CD4-positive, alpha-beta T cell treated with Interferon alpha-2 for 1 hour (primary cell): ENCODE results near the gene STAG1.
"Not testable (repeated sequence)": the region's sequence is repeated elsewhere in the genome, so short reads cannot be mapped to it uniquely, and the experiment has no call there.

ENCODE experiments used
- DNase-seq, 2 donors: peaks; one replicate each; pipeline ENCODE4 v3.0.0-alpha.2; 2020 to 2022

STAG1 gene

GRCh38 chr3:136643380-136643779 is 108.8 kb downstream of the STAG1 start:
- DNase-seq: not testable (repeated sequence)

DNA sequence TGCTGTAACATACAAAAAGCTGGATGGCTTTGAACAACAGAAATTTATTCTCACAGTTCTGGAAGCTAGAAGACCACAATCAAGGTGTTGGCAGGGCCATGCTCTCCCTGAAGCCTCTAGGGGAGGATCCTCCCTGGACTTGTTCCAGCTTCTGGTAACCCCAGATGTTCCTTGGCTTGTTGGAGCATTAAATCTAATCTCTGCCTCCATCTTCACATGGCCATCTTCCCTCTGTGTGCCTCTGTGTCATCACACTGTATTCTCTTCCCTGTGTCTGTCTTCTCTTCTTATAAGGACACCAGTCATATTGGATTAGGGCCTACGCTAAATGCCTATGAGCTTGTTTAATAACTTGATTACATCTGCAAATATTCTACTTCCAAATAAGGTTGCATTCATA is 109.5 kb downstream of the STAG1 start:
- no peak for DNase-seq

DNA sequence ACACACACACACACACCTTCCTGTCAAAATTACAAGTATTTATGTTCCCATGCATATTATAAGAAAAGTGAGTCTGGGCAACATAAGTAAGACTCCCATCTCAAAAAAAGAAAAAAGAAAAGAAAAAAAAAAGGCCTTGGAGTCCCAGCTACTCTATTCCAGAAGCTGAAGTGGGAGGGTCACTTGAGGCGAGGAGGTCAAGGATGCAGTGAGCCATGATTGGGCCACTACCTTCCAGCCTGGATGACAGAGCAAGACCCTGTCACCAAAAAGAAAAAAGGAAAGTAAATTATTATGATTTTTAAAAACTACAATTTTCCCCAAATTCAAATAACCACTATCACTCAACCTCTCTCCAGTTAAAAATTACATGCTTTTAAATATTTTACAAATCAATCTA is 113.1 kb downstream of the STAG1 start:
- no peak for DNase-seq

DNA sequence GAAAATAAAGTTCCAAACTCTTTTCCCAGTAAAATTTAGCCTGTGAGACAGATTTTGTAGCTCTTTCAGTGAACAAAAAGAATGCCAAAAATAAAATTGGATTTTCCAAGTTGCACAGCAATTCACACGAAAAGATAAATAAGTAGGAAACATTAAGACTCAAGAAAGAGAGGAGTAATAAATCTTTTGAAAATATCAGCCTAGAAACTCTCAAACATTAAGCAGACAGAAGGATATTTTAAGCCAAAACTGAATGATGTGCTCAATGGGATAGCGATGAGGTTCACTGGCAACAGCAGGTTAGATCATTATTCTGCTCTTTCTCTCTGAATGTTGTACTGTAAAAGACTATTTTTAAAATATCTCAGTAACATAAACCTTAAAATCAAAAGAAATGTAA is 115.0 kb downstream of the STAG1 start:
- no peak for DNase-seq

DNA sequence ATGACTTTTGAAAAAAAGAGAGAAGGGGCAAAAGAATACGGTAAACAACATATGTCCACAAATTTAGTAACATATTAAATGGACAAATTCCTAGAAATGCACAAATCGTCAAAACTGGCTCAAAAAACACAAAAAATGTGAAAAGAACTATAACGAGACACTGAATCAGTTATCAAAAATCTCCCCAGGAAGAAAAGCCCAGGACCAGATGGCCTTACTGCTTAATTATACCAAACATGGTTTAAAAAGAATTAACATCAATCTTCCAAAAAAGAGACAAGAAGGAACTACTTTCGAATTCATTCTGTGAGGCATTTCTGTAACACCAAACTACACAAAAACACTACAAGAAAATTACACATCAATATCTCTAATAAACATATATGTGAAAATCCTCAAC is 117.4 kb downstream of the STAG1 start:
- no peak for DNase-seq

DNA sequence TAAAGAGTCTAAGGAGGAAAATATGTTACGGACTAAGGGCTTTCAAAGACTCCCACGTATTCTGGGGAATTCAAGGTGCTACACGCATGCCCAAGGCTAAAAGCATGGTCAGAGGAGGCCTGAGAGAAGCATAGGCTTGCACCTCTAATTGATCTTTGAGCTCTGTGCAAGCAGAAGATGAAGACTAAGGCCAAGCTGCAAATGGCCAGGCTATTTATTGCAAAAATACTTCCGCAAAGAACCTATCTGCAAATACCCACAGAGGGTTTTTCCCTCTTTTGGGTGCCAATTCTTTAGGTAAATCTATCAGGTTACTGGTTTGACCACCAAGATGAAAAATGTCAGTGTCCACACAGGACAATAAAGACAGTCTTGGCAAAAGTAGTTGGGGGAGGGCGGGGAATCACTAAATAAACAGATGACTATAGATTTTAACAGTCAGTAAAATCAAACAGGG is 119.5 kb downstream of the STAG1 start:
- DNase-seq: no peak

- DNase-seq: no peak
Measured at GRCh38 chr3:136631424-136631823, 120.8 kb downstream of the STAG1 start.

DNA sequence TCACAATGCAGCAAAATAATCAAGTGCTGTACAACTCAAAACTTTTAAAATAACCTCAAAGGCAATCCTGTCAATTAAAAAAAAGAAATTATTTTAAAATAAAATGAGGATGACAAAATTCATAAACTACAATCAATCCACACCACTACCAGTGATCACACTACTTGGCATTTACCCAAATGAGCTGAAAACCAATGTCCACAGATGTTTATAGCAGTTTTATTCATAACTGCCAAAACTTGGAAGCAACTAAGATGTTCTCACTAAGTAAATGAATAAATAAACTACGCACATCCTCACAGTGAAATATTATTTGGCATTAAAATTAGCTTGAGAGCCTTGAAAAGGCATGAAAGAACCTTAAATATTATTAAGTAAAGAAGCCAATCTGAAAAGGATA is 121.3 kb downstream of the STAG1 start:
- no peak for DNase-seq

DNA sequence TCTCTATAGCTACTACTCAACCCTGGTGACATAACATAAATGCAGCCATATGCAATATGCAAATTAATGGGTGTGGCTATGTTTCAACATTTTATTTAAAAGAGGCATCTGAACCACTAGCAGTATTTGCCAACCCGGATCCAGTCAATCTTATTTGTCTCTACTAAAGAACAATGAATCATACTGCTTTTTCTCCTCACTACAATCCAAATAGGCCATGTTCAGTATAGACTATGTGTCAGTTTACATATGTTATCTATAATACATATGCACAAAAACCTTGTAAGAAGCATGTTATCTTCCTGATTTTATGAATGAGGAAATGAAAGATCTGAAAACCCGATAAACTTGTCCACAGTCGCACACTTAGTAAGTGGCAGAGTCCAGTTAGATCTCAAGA is 125.7 kb downstream of the STAG1 start:
- no peak for DNase-seq

DNA sequence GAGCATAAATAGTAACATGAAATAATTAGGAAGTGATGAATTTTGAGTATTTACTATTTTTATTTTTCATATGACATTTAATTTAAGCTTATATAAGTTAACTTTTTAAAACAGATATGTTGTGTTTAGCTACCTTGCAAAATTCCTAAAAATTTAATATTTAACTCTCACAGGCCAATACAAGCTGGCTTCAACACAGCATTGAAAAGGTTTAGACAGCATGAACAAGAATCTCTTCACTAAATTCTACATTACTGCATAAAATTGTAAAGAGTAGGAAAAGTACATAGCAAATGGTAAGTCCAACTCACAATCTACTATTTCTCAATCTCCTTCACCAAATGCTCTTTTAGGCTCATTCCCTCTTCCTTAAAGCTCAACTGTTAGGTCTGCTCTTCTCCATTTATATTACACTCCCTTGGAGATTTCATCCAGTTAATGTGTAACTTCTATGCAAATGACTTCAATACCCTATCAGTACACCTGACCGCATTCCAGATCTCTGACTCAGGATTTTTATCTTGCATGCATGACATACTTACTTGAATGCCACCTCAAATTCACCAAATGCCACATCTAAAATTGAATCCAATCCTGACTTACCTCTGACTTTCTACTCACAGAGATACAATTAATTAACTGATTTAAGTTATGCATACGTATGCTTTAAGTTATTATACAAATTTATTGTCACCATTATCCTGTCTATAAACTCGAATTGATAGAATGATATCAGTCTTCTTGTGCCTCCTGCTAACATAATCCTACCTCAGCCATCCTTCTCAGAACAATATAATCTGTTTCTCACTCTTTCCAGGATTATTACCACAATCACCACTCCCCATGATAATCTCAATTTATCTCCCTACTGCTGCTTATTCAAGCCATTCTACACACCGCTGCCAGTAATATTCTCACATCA is 127.0 kb downstream of the STAG1 start:
- DNase-seq: no peak

DNA sequence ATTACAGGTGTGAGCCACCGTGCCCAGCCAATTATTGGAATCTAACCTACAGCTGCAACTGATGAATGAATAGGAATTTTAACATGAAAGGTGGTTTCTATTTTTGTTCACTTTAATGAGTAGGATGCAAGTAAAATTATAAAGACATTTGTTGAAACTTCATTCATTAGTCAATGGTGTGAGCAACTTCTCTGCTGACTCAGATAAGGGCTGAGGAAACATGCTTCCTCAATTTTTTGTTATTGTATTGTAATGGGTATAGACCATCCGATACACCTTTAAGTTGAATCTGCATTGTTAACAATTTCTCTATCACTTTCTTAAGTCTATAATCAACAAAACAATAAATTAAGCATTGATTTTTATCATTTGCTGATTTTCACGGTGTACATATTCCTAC is 127.8 kb downstream of the STAG1 start:
- DNase-seq: no peak

- no peak for DNase-seq
Measured at GRCh38 chr3:136621628-136622027, 130.6 kb downstream of the STAG1 start.

GRCh38 chr3:136620436-136620835 is 131.7 kb downstream of the STAG1 start:
- no peak for DNase-seq

GRCh38 chr3:136617969-136618525 is 134.1 kb downstream of the STAG1 start:
- DNase-seq: not testable (repeated sequence)

GRCh38 chr3:136617198-136617597 is 135.0 kb downstream of the STAG1 start:
- no peak for DNase-seq

- no peak for DNase-seq
Measured at GRCh38 chr3:136612512-136612911, 139.7 kb downstream of the STAG1 start.

DNA sequence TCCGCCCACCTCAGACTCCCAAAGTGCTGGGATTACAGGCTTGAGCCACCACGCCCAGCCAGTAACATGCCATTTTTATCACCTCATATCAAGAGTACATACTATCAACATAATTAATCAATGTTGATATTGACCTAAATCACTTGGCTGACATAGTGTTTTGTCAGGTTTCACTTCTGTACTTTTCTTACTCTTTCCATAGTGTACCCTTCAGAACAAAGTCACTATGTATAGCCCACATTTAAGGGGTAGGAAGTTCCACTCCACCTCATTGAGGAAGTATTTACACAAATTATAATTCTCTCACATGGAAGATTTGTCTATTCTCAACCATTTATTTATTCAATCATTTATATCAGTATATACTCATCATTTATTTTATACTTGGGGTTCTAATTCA is 145.2 kb downstream of the STAG1 start:
- no peak for DNase-seq

GRCh38 chr3:136606216-136606615 is 146.0 kb downstream of the STAG1 start:
- DNase-seq: not testable (repeated sequence)

DNA sequence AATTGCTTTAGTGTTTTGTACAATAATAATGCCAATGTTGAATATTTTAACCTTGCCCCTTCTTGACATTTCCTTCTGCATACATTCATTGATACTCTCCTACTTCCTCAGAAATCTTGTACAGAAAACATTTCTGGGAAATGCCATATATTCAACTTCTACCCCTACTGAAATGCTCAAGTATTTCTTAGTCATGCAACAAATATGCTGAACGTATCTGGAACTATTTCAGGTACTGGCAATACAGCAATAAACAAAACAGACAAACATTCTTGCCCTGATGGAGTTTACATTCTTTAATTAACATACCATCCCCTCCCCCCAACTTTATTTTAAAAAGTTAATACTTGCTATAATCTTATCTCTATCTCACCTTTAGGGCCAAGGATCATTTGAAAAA is 147.2 kb downstream of the STAG1 start:
- no peak for DNase-seq

DNA sequence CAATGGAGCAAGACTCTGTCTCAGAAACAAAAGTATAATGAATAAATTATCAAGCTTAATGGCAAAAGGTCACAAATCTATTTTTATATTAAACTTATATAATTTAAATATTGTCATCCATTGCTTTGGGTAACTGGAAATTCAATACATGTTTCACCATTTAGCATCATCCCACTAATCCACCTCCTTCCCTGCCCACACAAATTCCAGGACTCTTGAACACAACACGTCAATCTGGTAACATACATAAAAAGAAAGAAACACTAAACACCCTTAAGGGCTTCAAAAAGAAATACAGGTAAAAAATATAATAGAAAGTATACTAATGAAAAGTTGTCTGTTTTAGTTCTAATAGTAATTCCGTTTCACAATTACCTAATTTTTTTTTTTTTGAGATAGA is 149.4 kb downstream of the STAG1 start:
- DNase-seq: no peak

- DNase-seq: peak in 1 of 2 donors; percentile 6
Measured at GRCh38 chr3:136595913-136596697, 156.1 kb downstream of the STAG1 start.

GRCh38 chr3:136586580-136586979 is 165.6 kb downstream of the STAG1 start:
- DNase-seq: no peak

GRCh38 chr3:136584728-136585127 is 167.4 kb downstream of the STAG1 start:
- DNase-seq: no peak

GRCh38 chr3:136583823-136584222 is 168.4 kb downstream of the STAG1 start:
- DNase-seq: no peak
